H1 (cell line): Measurements from ENCODE around the gene CASQ2. TPM values are rescaled to one million over a fixed set of nuclear protein-coding genes. Genes with fewer than 3 reads are reported as not detected.

ENCODE experiments used
- CTCF ChIA-PET: fragments of 300-600 bp; sonication (Branson Sonifier 250); formaldehyde crosslinking; loops from one replicate; lab custom pipeline; 2021; ENCODE audit not compliant: partially characterized antibody; lab: Charles Lee
- POLR2A ChIA-PET: fragments of 300-600 bp; sonication (Branson Sonifier 250); formaldehyde crosslinking; loops from one replicate; lab custom pipeline; 2021; ENCODE audit warnings: inconsistent platforms; ENCODE audit not compliant: partially characterized antibody; lab: Charles Lee
- DNase-seq, 2 experiments: peaks; one replicate each; pipeline versions ENCODE4 v3.0.0 to v3.0.0-alpha.2; 2010 to 2022; ENCODE audit warnings: low spot score in 2 of 2, low read depth in 1 of 2, mixed read lengths in 1 of 2
- FAIRE-seq: peaks from 2 replicates; lab custom pipeline; 2011; peaks lifted over from hg19 to GRCh38; lab: Jason Lieb, UNC
- H2AFZ ChIP-seq: 2 replicates; pipeline ENCODE4 v1.8.1; 2012; ENCODE audit warnings: low read length, inconsistent platforms
- H2AK5ac ChIP-seq: 2 replicates; pipeline ENCODE4 v1.6.1; 2013; ENCODE audit warnings: low read depth, low read length
- H2BK120ac ChIP-seq: replicated peaks from 2 replicates; pipeline ENCODE3; 2013; ENCODE audit warnings: low read depth, low read length, inconsistent platforms
- H2BK12ac ChIP-seq: 2 replicates; pipeline ENCODE4 v1.6.1; 2013; ENCODE audit warnings: low read depth, low read length
- H2BK15ac ChIP-seq: 2 replicates; pipeline ENCODE4 v1.6.1; 2013; ENCODE audit warnings: low read length
- H2BK20ac ChIP-seq: 2 replicates; pipeline ENCODE4 v1.6.1; 2013; ENCODE audit warnings: low read length
- H2BK5ac ChIP-seq: 2 replicates; pipeline ENCODE4 v1.6.1; 2013; ENCODE audit warnings: low read depth, low read length
- H3K14ac ChIP-seq: 2 replicates; pipeline ENCODE4 v1.6.1; 2013; ENCODE audit warnings: inconsistent platforms; ENCODE audit not compliant: insufficient read length
- H3K18ac ChIP-seq: 2 replicates; pipeline ENCODE4 v1.6.1; 2013; ENCODE audit warnings: low read length; ENCODE audit errors: extremely low read depth
- H3K23ac ChIP-seq: 2 replicates; pipeline ENCODE4 v1.6.1; 2013; ENCODE audit warnings: inconsistent platforms; ENCODE audit not compliant: insufficient read length
- H3K23me2 ChIP-seq: 2 replicates; pipeline ENCODE4 v1.6.1; 2013; ENCODE audit warnings: low read depth, low read length
- H3K27ac ChIP-seq: 2 replicates; pipeline ENCODE4 v1.6.1; 2011; ENCODE audit warnings: low read depth, low read length, inconsistent platforms
- H3K27me3 ChIP-seq, 4 experiments: replicated peaks in 1 of 4; 1 replicate in 1 of 4; 2 replicates in 3 of 4; pipeline versions ENCODE4 v1.6.1 to v1.8.1; 2011 to 2013; ENCODE audit warnings: low read length in 3 of 4, mild to moderate bottlenecking in 3 of 4, inconsistent platforms in 2 of 4, mixed read lengths in 2 of 4, moderate library complexity in 1 of 4; ENCODE audit not compliant: control insufficient read depth in 3 of 4, insufficient read depth in 3 of 4; ENCODE audit errors: extremely low read depth in 1 of 4
- H3K36me3 ChIP-seq, 4 experiments: 2 replicates each; pipeline versions ENCODE4 v1.6.1 to v1.8.1; 2011 to 2013; ENCODE audit warnings: mild to moderate bottlenecking in 4 of 4, low read length in 3 of 4, moderate library complexity in 2 of 4, control low read depth in 1 of 4, inconsistent platforms in 1 of 4; ENCODE audit not compliant: insufficient read depth in 4 of 4, control insufficient read depth in 2 of 4
- H3K4ac ChIP-seq: replicated peaks from 2 replicates; pipeline ENCODE3; 2013; ENCODE audit warnings: low read length, low read depth, mixed read lengths, inconsistent platforms; ENCODE audit not compliant: insufficient read length
- H3K4me1 ChIP-seq, 4 experiments: replicated peaks in 1 of 4; 1 replicate in 1 of 4; 2 replicates in 3 of 4; pipeline versions ENCODE4 v1.6.1 to v1.8.1; 2011 to 2013; ENCODE audit warnings: low read length in 3 of 4, inconsistent platforms in 2 of 4, mixed read lengths in 1 of 4; ENCODE audit not compliant: insufficient read depth in 4 of 4, control insufficient read depth in 3 of 4
- H3K4me2 ChIP-seq, 2 experiments: 2 replicates each; pipeline versions ENCODE4 v1.6.1 to v1.8.1; 2011 to 2013; ENCODE audit warnings: low read depth in 2 of 2, low read length in 2 of 2, control low read depth in 1 of 2, inconsistent platforms in 1 of 2, mild to moderate bottlenecking in 1 of 2; ENCODE audit not compliant: insufficient read depth in 1 of 2
- H3K4me3 ChIP-seq, 4 experiments: fragments of 200-600, 300-600 bp in 1 of 4; sonication (generic), shearing (Covaris generic), sonication (Bioruptor Twin) in 1 of 4; 2 replicates each; pipeline versions ENCODE4 v1.5.1 to v1.8.1; 2011 to 2016; ENCODE audit warnings: low read length in 4 of 4, low read depth in 3 of 4, control low read depth in 2 of 4, inconsistent platforms in 2 of 4, mild to moderate bottlenecking in 2 of 4, mixed read lengths in 1 of 4, moderate library complexity in 1 of 4; ENCODE audit not compliant: insufficient read depth in 2 of 4; ENCODE audit errors: extremely low read depth in 1 of 4
- H3K56ac ChIP-seq: replicated peaks from 2 replicates; pipeline ENCODE3; 2013; ENCODE audit warnings: low read depth, mild to moderate bottlenecking, mixed read lengths, low read length, inconsistent platforms; ENCODE audit not compliant: insufficient read length
- H3K79me1 ChIP-seq: 2 replicates; pipeline ENCODE4 v1.6.1; 2013; ENCODE audit warnings: low read depth, low read length, control low read depth
- H3K79me2 ChIP-seq, 2 experiments: 2 replicates each; pipeline versions ENCODE4 v1.6.1 to v1.8.1; 2012 to 2013; ENCODE audit warnings: low read length in 2 of 2, mild to moderate bottlenecking in 2 of 2, inconsistent platforms in 1 of 2; ENCODE audit not compliant: insufficient read depth in 2 of 2, control insufficient read depth in 1 of 2
- H3K9ac ChIP-seq, 4 experiments: replicated peaks in 1 of 4; 1 replicate in 1 of 4; 2 replicates in 3 of 4; pipeline versions ENCODE4 v1.6.1 to v1.8.1; 2011 to 2013; ENCODE audit warnings: low read depth in 3 of 4, low read length in 3 of 4, control low read depth in 2 of 4, mild to moderate bottlenecking in 2 of 4, moderate library complexity in 2 of 4, inconsistent platforms in 1 of 4; ENCODE audit errors: extremely low read depth in 1 of 4
- H3K9me3 ChIP-seq, 2 experiments: 2 replicates each; pipeline versions ENCODE4 v1.6.1 to v1.8.1; 2012 to 2013; ENCODE audit warnings: mild to moderate bottlenecking in 2 of 2, moderate library complexity in 2 of 2, control low read depth in 1 of 2, inconsistent platforms in 1 of 2, low read depth in 1 of 2, low read length in 1 of 2, mixed read lengths in 1 of 2; ENCODE audit not compliant: insufficient read depth in 2 of 2
- H4K20me1 ChIP-seq, 2 experiments: replicated peaks in 1 of 2; 2 replicates each; pipeline versions ENCODE3 to v1.8.1; 2011 to 2013; ENCODE audit warnings: inconsistent platforms in 2 of 2, low read length in 2 of 2, mild to moderate bottlenecking in 1 of 2; ENCODE audit not compliant: insufficient read depth in 2 of 2, control insufficient read depth in 1 of 2
- H4K5ac ChIP-seq: 2 replicates; pipeline ENCODE4 v1.6.1; 2013; ENCODE audit warnings: low read length, low read depth, mixed read lengths, inconsistent platforms; ENCODE audit not compliant: insufficient read length
- H4K8ac ChIP-seq: 2 replicates; pipeline ENCODE4 v1.8.0; 2013; ENCODE audit warnings: mild to moderate bottlenecking, moderate library complexity, low read length, inconsistent platforms; ENCODE audit not compliant: insufficient read depth; ENCODE audit errors: extremely low read depth
- H4K91ac ChIP-seq: replicated peaks from 2 replicates; pipeline ENCODE3; 2013; ENCODE audit warnings: low read length, mixed read lengths, inconsistent platforms; ENCODE audit not compliant: insufficient read length
- BCL11A ChIP-seq, 2 experiments: IDR thresholded peaks; one replicate each; pipeline ENCODE4 v1.6.1; 2011; ENCODE audit warnings: low read depth in 2 of 2, low read length in 2 of 2, mild to moderate bottlenecking in 2 of 2
- CEBPB ChIP-seq: IDR thresholded peaks from 2 replicates; pipeline ENCODE4 v1.6.1; 2012; ENCODE audit warnings: low read depth, low read length
- CHD1 ChIP-seq: IDR thresholded peaks from 2 replicates; pipeline ENCODE4 v1.6.1; 2012; ENCODE audit warnings: low read depth, low read length, improper control_type of control experiment
- CREB1 ChIP-seq: IDR thresholded peaks from 2 replicates; pipeline ENCODE4 v1.6.1; 2012; ENCODE audit warnings: inconsistent platforms
- CTBP2 ChIP-seq: IDR thresholded peaks from 2 replicates; pipeline ENCODE4 v1.7.0; 2011; ENCODE audit warnings: borderline replicate concordance, mild to moderate bottlenecking, moderate library complexity, mixed read lengths, low read length; ENCODE audit not compliant: insufficient read depth, insufficient read length
- SAP30 ChIP-seq: fragments of 300-600 bp; sonication (generic); IDR thresholded peaks from 2 replicates; pipeline ENCODE4 v1.7.1; 2012; ENCODE audit warnings: low read length, moderate library complexity, mild to moderate bottlenecking, inconsistent platforms; ENCODE audit not compliant: insufficient read depth, insufficient replicate concordance
- SIN3A ChIP-seq, 2 experiments: IDR thresholded peaks in 1 of 2; conservative IDR thresholded peaks in 1 of 2; 2 replicates each; pipeline ENCODE4 v1.6.1; 2011 to 2012; ENCODE audit warnings: low read length in 2 of 2, improper control_type of control experiment in 1 of 2, low read depth in 1 of 2, mild to moderate bottlenecking in 1 of 2
- SIRT6 ChIP-seq: IDR thresholded peaks from one replicate; pipeline ENCODE4 v1.7.1; 2012; ENCODE audit warnings: low read length, inconsistent platforms
- SP1 ChIP-seq: IDR thresholded peaks from 2 replicates; pipeline ENCODE4 v1.6.1; 2011; ENCODE audit warnings: low read depth, low read length
- SRF ChIP-seq: IDR thresholded peaks from 2 replicates; pipeline ENCODE4 v1.6.1; 2011; ENCODE audit warnings: mild to moderate bottlenecking, low read depth, low read length, moderate library complexity
- USF2 ChIP-seq: IDR thresholded peaks from 2 replicates; pipeline ENCODE4 v1.6.1; 2011; ENCODE audit warnings: low read length, improper control_type of control experiment
- YY1 ChIP-seq: IDR thresholded peaks from 2 replicates; pipeline ENCODE4 v1.6.1; 2011; ENCODE audit warnings: low read depth, mild to moderate bottlenecking, low read length
- ZNF274 ChIP-seq: IDR thresholded peaks from 2 replicates; pipeline ENCODE4 v1.7.0; 2012; ENCODE audit warnings: low read length, borderline replicate concordance; ENCODE audit errors: extremely low read depth
- WGBS, 2 experiments: shearing (Covaris generic) in 1 of 2; methylation state at CpG; one replicate each; pipeline versions ENCODE4 v1.1.6 to v1.1.7; 2013 to 2015; ENCODE audit warnings: low lambda C conversion rate in 2 of 2, mixed read lengths in 2 of 2, inconsistent platforms in 1 of 2, low coverage in 1 of 2, missing lambda C conversion rate in 1 of 2; ENCODE audit not compliant: insufficient replicate concordance in 2 of 2, insufficient coverage in 1 of 2, insufficient read length in 1 of 2; ENCODE audit errors: extremely low coverage in 1 of 2, missing lambda C conversion rate in 1 of 2; 5-methylcytosine and 5-hydroxymethylcytosine counted together
- polyA plus RNA-seq, 7 experiments: library from polyadenylated mRNA; depleted of rRNA in 3 of 7; stranded (reverse) in 5 of 7; unstranded in 2 of 7; fragments of >200 nt in 5 of 7; fragments of 200-250 nt in 2 of 7; gene quantifications; 1 replicate in 5 of 7; 2 replicates in 1 of 7; 4 replicates in 1 of 7; pipeline versions ENCODE4 v1.2.1 to v1.2.3, GENCODE V29; 2011 to 2013; ENCODE audit warnings: missing spikeins in 2 of 7, mixed read lengths in 2 of 7
- total RNA-seq: library from RNA; stranded (reverse); fragmentation: NEBNext Ultra II Directional; extraction: Animal tissue kit (Norgen Biotek cat#: 25700); gene quantifications from 2 replicates; pipeline ENCODE4 v1.2.1, GENCODE V29; 2021

Gene CASQ2
- total and polyA plus RNA-seq, 2 of the 8 experiments (the other 6 are each of a cell fraction or from before 2014, with no cell fraction given): not detected

GRCh38 chr1:115679141-115679611 is 89.3 kb downstream of the CASQ2 start:
- no peak for FAIRE-seq
- no peak overlapping the region for H4K8ac ChIP-seq
- no peak overlapping the region for H2BK5ac ChIP-seq
- H4K20me1 ChIP-seq: peaks cover 0 to 2% of the 10 kb centered on the region in 2 experiments
- H3K4me1 ChIP-seq: peaks cover 0 to 2% (median 0%) of the 10 kb centered on the region in 4 experiments; a peak in 2 of 7 replicates
- whole genome bisulfite sequencing, 2 experiments: 85% methylated on average over 8 of the region's 8 CpGs; no CpG with 5 or more reads in 1 of the 2 experiments
- no peak overlapping the region for H3K4me2 ChIP-seq
- H2AFZ ChIP-seq: no peak overlapping the region
- no peak overlapping the region for H3K23ac ChIP-seq
- H3K18ac ChIP-seq: no peak overlapping the region
- no peak overlapping the region for H4K5ac ChIP-seq
- H3K9me3 ChIP-seq: no peaks in the 10 kb centered on the region
- no peak overlapping the region for H2AK5ac ChIP-seq
- H3K23me2 ChIP-seq: no peaks in the 10 kb centered on the region
- no peak overlapping the region for H3K4me3 ChIP-seq
- no peak overlapping the region for H2BK15ac ChIP-seq
- no peak for DNase-seq
- H2BK120ac ChIP-seq: no peak overlapping the region
- H2BK12ac ChIP-seq: no peak overlapping the region
- no peak overlapping the region for H3K4ac ChIP-seq
- no peak overlapping the region for H3K9ac ChIP-seq
- no peak overlapping the region for H3K27ac ChIP-seq
- H2BK20ac ChIP-seq: no peak overlapping the region
- no peaks in the 10 kb centered on the region; a peak in 1 of 4 replicates for H3K79me2 ChIP-seq
- ChIA-PET POLR2A (interaction anchor here (1.4 kb wide), 1 partner anchor 8 kb away, joined by 3 read pairs; no protein-coding TSS in a partner anchor), CTCF (interaction anchor here (0.7 to 2.7 kb wide), 6 partner anchors 9 to 71 kb away, joined by 3 to 15 read pairs (median 5); no protein-coding TSS in a partner anchor)
- H3K36me3 ChIP-seq: peaks cover 0 to 4% (median 0%) of the 10 kb centered on the region in 4 experiments; a peak in 3 of 8 replicates
- H3K56ac ChIP-seq: no peak overlapping the region
- H3K14ac ChIP-seq: no peak overlapping the region
- H3K27me3 ChIP-seq: no peaks in the 10 kb centered on the region
- no peaks in the 10 kb centered on the region for H3K79me1 ChIP-seq
- H4K91ac ChIP-seq: no peak overlapping the region
- TF ChIP-seq USF2: no peak
- TF ChIP-seq BCL11A (IDR thresholded peaks at IDR 0.05; ENCODE audit: low read depth in 2 of 2, low read length in 2 of 2): no peak
- no peak for TF ChIP-seq SRF
- no peak for TF ChIP-seq CEBPB
- TF ChIP-seq CREB1: no peak
- TF ChIP-seq SAP30: no peak
- no peak for TF ChIP-seq SIRT6
- TF ChIP-seq ZNF274: no peak
- TF ChIP-seq CHD1: no peak
- no peak for TF ChIP-seq YY1
- TF ChIP-seq CTBP2: no peak
- TF ChIP-seq SIN3A (conservative IDR thresholded peaks at IDR 0.05 in 1 of 2, IDR thresholded peaks at IDR 0.05 in 1 of 2; ENCODE audit: low read depth in 1 of 2, low read length in 2 of 2): no peak
- no peak for TF ChIP-seq SP1
